GM18505 (cell line): ENCODE data around the gene DENND2C.

Experiments
- ATAC-seq: cut with Tn5 transposase; IDR thresholded peaks from one replicate; pipeline ENCODE4 v1.9.1; 2021; ENCODE audit not compliant: unreplicated experiment
- POLR2A ChIP-seq: IDR thresholded peaks from 4 replicates; pipeline ENCODE4 v1.6.1; 2011; ENCODE audit warnings: borderline replicate concordance; ENCODE audit not compliant: insufficient read depth, insufficient read length; ENCODE audit errors: extremely low read depth

DENND2C gene

DNA sequence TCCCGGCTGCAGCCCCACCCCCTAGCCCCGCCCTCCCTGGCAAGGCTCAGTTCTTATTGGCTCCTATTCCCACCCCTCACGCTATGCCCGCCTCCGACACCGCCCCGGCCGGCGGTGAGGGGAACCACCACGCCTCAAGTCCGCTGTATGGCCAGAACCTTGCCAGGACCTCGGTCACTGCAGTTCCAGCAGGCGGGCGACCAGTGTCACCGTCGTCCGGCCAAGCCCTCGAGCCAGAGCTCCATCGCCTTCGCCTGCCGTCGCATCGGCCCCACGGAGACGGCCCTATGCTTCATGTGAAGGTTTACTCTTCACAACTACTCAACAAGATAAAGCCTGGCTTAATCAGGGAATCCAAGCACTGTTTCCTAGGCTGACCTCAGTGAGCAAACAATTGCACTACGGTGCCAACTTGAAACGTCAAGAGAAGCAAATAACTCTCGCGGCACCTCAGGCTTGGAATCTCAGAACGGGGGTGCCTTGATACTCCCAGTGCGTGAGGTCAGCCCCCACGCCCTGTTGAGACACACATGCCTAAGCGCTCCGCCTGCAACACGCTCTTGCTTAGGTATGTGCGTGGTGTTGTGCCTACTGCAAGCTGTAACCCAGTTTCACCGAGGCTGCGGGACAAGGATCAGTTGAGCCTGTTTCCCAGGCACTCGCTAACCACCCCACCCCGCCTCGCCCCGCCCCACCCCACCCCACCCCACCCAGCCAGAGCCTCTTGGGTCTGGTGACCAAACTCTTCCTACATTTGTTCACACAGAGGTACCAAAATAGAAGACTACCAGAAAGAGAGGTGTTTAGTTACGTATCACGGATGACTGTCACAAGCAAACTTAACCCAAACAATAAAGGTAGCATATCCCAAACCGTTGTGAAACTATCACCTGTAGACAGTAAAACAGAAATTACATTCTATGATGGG is 498 bp upstream of the DENND2C start:
- peak; percentile 99 for ATAC-seq
- TF ChIP-seq POLR2A, result no peak

DNA sequence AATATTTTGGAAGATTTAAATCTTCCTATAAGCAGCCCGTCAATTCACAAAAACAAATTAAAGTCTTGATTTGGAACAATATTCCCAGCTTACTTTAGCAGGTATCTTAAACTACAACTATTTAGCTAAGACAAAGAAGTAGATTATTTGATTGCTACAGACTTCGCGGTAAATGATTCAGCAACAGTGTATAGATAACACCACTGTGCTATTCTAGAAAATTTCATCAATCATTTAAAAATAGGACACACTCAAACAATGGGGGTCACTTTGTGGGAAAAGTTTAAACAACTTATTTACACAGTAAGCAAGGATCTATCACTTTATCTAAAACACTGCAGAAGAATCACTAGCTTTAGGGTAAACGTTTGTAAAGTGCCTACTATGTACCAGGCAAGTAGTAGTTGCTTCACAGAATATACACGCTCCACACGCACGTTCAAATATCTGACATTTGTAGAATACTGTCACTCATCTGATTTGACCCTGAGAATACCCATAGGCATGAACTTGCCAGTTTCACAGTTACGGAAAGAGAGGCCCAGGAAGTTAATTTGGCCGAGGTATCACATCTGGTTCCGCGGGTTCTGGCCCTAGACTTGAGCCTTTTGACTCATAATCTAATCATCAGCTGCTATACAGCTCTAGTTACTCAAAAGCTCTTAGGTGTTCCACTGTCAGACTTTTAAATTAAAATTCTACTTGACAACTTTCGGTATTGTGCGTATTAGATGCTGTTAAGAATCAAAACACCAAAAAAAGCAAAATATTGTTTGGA is 876 bp downstream of the DENND2C start:
- no peak for ATAC-seq
- no peak for TF ChIP-seq POLR2A

DNA sequence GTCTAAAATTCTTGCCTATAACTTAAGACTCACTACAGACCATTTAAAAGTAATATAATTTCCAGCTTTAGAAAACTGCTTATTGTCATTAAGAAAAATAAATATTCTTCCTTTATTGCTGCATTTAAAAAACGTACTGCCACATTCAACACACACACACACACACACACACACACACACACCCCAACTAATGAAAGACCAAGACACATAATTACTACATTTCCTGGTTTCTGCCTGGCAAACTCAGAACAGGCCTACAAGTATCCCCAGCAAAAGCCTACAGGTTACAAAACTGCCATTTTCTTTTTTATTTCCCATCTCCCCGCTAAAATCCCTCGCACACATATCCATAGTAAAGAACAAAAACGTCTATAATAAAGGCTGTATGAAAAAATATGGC is 1.5 kb downstream of the DENND2C start:
- no peak for ATAC-seq
- TF ChIP-seq POLR2A, result no peak

DNA sequence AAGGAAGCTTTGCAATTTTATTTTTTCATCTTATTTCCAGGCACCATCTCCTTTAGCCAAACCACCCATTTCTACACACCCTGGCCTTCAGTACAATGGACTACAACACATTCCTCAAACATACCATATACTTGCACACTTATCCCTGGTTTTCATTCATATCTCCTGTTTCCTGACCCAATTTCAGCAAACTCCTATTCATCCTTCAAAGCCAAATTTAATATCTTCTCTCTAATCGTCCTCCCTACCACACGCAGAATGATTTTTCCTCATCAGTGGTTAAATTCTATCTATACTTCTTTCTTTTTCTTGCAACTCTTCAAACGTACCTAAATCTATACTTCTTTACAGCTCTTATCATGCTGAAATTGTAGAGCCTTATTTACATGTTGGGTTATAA is 2.9 kb downstream of the DENND2C start:
- no peak for ATAC-seq
- TF ChIP-seq POLR2A, result no peak

DNA sequence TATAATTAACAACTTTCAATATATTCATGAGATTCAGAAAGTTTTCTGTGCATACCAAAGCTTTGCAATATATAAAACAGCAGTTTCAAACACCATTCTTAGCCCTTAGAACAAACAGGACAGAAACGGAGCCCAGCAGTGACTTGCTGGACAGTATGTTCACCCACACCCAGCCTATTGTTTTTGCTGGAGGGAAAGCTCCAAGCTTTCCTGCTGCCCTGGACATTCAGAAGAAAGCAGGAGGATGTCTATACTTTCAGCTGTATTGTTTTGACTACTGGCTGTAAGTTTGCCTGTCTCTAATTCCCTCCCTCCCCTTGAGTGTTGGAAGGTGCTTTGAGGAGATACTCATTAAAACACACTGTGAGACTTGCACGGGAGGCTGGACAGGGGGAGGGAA is 9.6 kb downstream of the DENND2C start:
- ATAC-seq, result no peak

DNA sequence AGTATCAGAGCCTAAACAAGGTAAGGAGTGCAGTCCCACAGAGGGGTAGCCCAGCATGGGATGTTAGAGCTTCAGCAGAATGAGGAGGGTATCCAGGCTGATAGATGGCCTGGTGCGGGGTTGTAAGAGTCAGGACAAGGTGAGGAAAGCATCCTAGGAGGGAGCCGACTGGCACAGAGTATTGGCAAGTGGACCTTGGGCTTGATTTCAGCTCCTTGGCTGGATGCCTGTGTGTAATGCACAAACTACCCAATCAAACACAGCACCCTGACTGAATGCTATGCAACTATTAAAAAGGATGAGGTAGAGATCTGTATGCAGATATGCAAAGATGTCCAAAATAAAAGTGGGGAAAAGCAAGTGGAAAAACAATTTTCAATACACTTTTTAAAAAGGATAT is 18.0 kb downstream of the DENND2C start:
- no peak for ATAC-seq
- no peak for TF ChIP-seq POLR2A

More for the DNA sequence above, 9.6 kb downstream of the DENND2C start:
- TF ChIP-seq POLR2A, result no peak

DNA sequence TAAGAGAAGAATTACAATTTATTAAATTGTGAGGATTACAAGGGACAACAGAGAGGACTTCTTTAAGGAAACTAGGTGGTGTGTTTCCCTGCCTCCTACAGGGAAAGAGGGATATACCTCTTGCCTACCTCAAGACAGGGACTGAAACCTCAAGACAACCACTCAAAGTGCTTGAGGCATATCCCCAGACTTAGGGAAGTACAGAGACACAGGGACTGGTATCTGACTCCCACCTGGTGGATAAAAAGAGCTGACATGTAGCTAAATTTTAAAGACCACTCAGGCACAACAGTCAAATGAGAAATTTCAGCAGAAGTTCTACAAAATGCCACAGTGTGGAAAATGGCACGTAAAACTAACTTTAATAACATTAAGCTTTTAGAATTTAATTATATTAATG is 21.3 kb downstream of the DENND2C start:
- no peak for ATAC-seq
- no peak for TF ChIP-seq POLR2A

DNA sequence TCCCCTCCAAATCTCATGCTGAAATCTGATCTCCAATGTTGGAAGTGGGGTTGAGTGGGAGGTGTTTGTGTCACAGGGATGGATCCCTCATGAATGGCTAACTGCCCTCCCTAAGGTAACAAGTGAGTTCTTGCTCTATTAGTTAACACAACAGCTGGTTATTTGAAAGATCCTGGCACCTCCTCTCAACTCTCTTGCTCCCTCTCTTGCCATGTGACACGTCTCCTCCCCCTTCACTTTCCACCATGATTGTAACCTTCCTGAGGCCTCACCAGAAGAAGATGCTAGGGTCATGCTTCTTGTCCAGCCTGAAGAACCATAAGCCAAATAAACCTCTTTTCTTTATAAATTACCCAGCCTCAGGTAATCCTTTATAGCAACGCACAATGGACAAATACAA is 28.5 kb downstream of the DENND2C start:
- TF ChIP-seq POLR2A, result no peak
- ATAC-seq, result no peak

DNA sequence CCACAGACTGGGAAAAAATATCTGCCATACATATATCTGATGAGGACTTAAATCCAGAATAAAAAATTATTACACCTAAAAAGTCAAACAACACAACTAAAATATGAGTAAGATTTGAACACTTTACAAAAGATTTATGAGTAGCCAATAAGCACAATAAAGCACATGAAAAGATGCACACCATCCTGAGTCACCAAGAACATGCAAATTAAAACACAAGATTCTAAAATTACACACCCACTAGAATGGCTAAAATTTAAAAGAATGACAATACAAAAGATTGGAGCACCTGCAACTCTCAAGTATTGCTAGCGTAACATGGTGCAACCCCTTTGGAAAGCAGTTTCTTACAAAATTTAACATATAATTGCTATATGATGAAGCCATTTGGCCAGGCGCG is 30.9 kb downstream of the DENND2C start:
- no peak for TF ChIP-seq POLR2A
- no peak for ATAC-seq

DNA sequence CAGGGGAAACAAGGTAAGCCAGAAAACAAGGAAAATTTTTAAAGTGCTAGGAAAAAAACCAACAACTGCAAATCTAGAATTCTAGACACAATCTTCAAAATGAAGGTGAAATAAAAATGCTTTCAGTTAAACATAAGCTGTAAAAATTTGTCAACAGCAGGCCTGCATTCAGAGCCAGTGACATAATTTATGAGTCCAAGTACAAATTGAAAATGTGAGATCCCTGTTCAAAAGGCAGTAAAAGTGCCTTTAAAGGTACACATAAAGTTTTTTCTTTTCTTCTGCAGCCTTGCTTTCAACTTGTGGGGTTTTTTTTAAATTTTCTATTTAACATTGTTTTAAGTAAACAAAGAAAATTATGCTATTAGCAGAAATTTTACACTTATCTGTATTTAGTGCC is 37.4 kb downstream of the DENND2C start:
- no peak for ATAC-seq
- no peak for TF ChIP-seq POLR2A

DNA sequence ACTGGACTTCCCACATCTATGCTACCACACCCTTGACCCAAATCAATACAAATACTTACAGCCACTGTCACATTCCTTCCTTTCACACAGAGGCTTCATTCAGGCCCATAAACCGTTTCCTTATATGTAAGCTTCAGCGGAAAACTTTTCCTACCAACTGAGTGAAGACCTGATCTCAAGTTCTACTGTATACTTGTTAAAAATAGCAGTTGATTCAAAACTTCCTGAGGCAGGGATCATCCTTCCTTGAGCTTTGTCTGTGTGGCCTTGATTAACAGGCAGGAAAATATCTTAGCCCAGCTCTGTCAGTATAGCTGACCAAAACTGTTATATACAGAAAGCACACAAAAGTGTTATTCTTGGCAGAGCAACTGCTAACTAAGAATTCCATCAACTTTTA is 42.7 kb downstream of the DENND2C start:
- ATAC-seq, result no peak
- TF ChIP-seq POLR2A, result no peak

DNA sequence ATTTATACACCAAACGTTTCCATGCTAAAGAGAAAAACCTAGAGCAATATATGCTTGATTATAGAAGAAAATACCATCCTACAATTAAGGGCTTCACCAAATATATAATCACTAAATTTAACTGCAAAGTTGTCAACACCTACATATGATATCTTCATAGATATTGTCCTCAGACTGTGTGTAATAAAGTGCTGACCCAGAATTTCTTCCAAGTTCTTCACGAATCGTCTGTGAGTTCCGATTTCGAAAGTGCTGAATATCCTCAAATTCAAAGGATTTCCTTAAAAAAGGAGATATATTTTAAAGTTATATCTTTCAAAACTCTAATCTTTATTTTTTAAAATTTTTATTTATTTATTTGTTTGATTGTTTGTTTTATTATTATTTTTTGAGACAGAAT is 46.5 kb downstream of the DENND2C start:
- ATAC-seq, result no peak
- no peak for TF ChIP-seq POLR2A

DNA sequence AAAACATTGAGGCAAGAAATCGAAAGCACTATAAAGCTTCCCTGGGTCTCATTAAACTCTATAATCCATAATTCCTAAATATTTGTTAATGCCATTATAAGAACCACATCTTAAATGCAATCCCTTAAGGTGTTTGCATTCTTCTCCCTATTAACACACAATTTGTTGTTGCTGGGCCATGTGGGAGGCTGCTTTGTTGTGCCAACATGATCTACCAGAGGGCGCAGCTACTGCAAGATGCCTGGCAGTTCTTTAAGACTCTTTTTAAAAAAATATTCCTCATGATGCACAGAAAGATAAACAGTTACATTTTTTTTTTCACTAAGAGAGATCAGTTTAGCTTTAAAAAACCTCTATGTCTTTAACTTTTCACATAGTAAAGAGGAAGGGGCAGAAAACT is 49.4 kb downstream of the DENND2C start:
- no peak for TF ChIP-seq POLR2A

DNA sequence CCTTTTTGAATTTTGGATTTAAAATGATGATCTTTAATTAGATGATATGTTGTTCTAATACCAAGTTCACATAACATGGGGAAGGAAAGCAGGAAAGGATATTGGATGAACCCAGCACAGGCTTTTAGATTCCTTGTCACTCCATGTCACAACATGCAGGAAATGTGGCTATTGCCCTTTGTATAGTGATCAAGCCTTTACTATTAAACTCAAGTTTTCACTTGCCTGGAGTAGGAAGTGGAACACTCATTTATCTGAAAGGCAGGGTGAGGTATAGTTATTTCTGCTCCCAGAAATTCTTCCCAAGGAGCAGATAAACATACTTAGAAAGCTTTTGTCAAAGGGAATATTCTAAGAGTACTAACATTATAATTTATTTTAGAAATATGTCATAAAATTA is 51.2 kb downstream of the DENND2C start:
- TF ChIP-seq POLR2A, result no peak
- no peak for ATAC-seq

More for the DNA sequence above, 49.4 kb downstream of the DENND2C start:
- ATAC-seq, result no peak
